Embryonic facial prominence (tissue), 1 donor: Measurements from ENCODE around the gene MESD.
A peak's percentile ranks its signal among the peaks of the same experiment; 100 is the strongest.

ENCODE experiments used
- DNase-seq: peaks from one replicate; pipeline ENCODE4 v3.0.0-alpha.2; 2016; ENCODE audit errors: extremely low spot score

The MESD gene

DNA sequence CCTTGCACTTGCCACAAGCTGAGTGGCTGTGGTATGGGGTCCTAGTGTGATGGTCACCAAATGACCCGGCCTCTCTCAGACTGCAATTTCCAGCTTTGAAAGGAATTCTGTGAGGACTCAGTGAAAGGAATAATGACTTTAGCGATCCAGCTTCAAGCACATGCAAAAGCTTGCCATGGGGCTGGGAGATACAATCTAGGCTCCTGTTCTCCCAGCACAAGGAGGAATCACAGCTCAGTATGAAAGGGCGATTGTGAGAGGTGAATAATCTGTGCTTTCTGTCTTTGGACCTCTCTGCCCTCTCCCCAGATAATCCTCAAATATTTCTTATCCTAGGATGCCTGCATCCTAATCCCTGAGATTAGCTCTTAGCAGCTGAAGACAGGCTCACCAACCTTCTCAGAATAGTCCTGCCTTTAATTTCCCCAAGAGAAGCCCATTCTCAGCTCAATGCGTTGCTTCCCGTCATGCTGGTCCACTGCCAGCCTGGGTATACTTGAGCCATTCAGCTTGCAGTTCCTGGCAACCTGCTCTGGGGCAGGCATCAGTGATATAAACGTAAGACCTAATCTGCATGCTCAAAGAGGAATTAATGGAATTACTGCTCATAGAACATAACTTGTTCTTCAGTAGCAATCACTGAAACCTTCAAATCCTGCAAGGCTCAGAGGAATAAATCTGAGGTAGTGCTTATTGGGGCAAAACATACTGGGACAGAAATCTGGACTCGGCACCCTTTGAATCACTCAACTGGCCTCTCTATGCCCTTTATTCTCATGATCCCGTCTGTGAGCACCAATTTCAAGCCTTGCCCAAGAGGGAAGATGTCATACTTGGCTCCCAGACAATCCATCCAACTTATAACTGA lies 26.2 kb upstream of the MESD start:
- DNase-seq = no peak

DNA sequence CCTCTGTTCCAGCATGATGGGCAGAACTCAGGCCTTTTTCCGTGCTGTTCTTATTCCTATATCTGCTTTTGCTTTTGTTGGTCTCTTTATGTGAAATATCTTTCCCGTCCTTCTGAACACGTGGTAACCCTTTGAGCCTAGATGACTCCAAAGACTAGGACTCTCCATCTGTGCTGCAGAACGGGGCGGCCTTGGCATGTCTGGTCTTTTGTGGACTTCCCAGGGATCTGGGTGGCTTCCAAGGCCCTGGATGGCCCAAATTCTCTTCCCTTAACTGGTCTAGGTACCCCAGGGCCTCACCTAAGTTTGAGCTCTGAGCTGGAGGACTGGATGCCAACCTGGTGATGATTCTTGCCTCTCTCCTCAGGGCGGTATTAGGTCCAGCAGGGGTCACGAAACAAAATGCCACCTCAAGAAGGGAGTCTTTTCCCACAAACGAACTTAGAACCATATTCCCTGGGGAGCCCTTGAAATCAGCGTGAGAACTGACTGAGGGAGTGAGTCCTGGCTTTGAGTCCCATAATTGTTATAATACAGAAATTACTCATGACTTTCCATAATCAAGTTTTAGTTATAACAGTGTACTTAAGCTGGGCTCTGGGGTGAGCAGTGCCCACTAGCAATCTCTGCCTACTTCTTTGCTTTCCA lies 25.0 kb upstream of the MESD start:
- DNase-seq = no peak

DNA sequence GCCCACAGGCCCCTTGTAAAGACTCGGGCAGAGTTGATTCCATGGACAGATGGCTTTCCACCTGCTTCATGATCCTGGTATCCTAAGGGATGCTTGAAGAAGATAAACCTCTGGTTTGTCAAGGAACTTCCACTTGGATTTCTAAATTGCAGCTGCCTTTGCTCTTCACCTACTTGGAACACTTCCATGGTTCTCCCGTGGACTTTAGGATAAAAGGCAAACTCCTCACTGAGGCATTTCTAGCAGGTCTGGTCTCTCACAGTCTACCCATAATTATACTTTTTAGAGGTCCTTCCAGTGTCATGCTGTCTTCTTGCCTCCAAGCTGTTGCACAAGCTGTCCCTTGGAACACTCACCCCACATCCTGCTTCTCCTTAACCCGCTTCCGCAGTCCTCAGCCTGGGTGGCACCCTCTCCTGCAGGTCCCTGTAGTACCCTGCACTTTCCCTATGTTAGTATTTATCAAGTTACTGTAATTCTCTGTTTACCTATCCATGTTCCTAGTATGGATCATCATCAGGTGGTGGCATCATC lies 23.8 kb upstream of the MESD start:
- DNase-seq = no peak

DNA sequence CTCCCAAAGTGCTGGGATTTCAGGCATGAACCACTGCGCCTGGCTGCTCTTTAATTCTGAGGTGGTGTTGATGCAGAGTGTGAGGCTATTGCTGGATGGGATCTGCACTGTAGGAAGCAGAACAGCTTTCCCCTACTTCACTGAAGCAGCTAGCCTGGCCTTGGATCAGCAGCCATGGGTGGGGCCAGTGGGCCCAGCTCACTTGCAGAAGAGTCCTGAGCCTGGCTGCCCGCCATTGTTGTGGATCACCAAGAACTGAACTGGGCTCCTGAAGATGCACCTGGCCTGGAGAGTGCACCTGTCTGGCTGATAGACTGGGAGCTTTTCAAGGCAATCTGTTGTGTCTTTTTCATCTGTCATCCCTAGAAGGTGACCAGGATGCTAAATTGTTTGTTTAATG lies 23.0 kb upstream of the MESD start:
- DNase-seq = no peak

DNA sequence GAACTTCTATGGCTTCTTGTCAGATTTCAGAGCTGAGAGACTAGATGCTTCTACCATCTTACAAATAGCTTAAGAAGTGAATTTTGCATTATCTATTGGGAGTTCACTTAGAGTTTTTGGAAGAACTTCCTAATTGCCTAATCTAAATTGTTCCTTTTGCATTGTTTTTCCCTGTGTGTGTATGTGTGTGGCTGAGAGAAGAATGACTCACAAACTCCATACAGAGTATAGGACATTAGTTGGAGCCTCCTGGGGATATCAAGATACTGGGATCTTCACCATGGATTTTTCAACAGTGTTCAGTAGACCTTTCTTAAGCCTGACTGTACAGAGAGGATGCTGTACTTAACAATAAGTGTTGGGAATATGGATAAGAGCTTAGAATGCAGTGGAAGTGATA lies 22.0 kb upstream of the MESD start:
- no peak for DNase-seq

DNA sequence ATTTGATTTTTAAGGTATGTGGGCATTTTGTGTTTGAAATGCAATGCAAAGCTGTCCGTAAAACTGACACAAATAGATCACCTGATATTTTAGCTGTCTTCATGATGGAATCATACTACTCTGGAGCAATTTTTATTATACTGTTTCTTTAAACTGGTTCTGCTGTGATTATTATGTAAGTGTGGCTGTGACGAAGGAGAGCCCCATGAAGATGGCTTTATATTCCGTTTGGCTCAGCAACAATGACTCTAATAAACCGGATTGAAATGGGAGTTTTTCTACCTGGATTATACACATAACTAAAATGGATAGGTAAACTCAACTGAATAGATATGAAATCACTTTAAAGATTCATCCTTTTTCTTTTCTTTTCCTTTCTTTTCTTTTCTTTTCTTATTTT lies 20.5 kb upstream of the MESD start:
- no peak for DNase-seq

DNA sequence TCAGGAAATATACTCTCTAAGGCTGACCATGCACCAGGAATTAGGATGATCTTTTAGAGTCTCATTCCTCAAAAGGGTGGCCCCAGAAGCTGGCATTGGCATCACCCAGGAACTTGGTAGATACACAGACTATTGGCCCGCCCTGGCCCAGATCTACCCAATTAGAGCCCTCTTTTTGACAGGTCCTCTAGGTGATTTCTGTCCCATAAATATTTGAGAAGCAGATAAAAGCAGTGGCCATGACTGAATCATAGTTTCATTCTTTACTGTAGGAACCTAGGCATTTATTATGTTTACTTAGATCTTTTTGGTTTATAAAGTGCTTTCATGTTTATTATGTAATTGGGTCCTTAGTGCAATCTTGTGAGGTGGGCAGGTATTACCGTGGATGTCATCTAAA lies 18.7 kb upstream of the MESD start:
- DNase-seq = no peak

DNA sequence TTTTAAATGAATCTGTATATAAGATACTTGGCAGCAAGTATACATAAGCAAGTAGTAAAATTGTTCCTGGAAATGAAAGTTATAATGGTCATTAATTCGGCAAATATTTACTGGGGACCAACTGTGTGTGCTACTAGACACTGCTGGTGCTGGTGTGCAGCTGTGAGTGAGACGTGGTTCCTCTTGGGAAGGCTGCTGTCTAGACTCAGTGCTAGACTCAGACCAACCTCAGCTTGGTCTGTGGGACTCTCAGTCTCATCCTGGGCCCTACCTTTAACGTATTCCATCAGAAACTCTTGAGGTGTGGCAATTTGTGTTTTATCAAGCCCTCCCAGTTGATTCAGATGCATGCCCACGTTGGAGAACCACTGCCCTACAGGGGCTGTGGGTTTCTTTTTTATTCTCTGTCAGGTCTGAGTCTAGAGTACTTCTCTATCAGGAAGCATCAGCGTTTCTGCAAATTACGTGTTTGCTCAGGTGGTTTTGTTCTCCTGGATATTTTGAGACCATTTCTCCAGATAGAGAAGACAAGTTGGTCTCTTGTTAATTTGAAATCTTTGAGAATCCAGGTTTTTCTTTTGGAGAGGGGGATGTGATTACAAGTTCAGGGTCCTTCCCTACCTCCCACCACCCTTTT lies 17.9 kb upstream of the MESD start:
- DNase-seq = no peak

DNA sequence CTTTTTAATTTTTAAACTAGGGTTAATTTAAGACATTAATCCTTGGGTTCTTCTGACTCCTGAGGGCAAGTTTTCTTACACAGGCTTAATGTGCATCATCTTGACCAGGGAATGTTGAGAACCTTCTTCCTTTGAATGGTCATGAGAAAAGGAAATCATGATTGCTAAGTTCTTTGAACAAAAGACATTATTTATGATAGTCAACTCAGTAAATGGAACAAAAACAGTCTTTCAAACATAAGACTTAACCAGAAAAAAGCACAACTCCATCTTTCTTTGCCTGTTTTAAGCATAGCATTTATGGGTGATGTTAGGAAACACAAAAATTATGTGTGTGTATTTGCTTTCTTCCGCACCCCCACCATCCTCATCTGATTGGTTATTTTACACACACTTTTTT lies 16.5 kb upstream of the MESD start:
- no peak for DNase-seq

DNA sequence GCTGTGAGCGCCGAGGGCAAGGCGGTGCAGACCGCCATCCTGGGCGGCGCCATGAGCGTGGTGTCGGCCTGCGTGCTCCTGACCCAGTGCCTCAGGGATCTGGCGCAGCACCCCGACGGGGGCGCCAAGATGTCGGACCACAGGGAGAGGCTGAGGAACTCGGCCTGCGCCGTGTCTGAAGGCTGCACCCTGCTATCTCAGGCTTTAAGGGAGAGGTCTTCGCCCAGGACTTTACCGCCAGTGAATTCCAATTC lies 13.4 kb upstream of the MESD start:
- no peak for DNase-seq

DNA sequence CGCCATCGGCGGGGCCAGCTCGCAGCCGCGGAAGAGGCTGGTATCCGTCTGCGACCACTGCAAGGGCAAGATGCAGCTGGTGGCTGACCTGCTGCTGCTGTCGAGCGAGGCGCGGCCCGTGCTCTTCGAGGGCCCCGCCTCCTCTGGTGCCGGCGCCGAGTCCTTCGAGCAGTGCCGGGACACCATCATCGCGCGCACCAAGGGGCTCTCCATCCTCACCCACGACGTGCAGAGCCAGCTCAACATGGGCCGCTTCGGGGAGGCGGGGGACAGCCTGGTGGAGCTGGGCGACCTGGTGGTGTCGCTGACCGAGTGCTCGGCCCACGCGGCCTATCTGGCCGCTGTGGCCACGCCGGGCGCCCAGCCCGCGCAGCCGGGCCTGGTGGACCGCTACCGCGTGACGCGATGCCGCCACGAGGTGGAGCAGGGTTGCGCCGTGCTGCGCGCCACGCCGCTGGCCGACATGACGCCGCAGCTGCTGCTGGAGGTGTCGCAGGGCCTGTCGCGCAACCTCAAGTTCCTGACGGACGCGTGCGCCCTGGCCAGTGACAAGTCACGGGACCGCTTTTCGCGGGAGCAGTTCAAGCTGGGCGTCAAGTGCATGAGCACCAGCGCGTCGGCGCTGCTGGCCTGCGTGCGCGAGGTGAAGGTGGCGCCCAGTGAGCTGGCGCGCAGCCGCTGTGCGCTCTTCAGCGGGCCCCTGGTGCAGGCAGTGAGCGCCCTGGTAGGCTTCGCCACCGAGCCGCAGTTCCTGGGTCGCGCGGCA lies 12.9 kb upstream of the MESD start:
- no peak for DNase-seq

DNA sequence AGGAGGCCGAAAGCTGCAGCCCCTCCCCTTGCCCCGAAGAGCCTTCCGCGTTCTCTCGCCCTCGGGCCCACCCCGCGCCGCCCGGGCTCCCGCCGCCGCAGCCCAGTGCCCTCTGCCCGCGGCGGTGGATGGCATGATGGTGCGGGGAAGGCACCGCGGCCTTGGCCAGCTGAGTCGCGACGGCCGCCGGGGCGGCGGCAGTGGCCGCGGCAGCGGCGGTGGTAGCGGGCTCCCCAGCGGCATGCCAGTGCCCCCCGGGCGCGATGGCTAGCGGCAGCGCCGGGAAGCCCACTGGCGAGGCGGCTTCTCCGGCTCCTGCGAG lies 12.4 kb upstream of the MESD start:
- no peak for DNase-seq

DNA sequence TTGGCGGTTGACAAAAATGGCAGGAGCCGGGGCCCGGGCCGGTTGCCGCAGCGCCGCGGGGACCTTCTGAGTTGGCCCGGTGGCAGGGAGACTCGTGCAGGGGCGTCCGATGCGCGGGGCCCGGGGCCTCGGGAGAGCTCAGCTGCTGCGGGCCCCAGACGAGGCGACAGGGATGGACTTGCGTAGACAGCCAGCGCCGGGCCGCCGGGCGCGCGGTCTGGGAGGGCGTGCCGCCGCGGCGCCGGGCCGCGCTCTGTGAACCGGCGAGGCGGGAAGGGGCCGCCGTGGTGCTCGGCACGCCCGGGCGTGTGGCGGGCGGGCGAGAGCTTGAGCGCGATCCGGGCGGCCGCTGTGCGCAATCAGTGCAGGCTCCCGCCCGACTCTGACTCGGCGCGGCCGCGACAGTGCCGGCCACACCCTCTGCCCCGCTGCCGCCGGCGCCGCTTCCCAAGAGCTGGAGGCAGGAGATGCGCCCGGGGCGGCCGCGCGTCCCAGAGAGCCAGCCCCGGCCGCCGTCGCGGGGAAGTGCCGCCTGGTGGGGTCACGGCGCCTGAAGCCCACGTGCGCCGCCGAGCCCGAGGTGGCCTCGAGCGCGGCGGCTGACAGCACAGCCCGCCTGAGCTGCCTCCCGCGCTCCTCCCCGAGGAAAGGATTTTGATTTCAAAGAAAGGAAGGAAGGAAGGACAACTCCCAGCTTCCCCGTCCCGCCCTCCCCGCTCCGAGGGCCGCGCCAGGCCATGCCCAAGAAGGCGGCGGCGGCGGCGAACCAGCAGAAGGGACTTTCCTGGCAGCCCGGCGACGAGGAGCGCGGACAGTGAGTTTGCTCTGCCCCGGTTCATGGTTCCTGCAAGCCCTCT lies 11.8 kb upstream of the MESD start:
- DNase-seq = no peak

DNA sequence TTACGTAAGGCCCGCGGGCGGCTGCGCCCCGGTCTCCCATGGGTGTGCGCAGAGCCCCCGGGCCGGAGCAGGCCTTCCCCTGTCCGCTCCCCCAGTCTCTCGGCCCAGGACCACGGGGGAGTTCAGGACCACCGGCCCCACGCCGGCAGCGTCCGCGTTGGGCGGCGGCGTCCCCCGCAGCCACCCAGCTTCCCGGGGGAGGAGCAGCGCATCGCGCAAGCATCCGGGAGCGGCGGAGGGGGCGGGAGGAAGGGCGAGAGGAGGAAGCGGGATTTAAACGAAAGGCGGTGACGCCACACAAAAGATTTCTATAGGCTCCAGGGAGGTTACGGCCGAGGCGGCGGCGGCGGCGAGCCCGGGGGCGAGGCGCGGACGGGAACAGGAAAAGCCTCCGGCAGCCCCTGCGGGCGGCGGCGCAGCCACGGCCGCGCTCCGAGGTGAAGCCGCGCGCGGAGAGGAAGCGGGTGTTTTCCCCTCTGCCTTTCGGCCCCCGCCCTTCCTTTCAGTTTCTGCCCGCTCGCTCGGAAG lies 11.1 kb upstream of the MESD start, which contains the start of gene TLNRD1:
TLNRD1 (plus strand) TSS at position 300 of the 528 bp plus-strand sequence. CDS start 1,349 bp downstream, outside the sequence.
- peak; percentile 82 for DNase-seq

DNA sequence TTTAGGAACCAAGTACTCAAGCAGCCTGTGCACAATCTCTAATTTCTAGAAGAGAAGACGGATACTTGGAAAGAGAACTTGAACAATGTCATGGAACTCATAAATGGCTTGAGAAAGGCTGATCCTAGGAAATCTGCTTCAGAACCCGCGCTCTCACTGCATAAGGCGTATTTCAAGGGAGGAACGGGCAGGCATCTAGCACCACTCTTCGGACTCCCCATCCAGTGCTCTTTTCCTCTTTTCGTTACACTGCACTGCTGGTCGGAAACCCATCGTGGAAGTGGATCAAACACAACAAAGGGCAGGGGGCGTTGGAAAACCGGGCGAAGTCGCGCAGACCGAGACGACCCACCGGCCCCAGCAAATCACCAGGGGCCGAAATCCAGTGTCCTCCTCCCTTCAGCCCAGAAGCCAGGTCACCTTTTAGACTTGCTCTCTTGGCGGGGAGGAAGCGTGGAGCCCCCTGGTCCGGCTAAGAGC lies 10.6 kb upstream of the MESD start:
- DNase-seq = no peak

DNA sequence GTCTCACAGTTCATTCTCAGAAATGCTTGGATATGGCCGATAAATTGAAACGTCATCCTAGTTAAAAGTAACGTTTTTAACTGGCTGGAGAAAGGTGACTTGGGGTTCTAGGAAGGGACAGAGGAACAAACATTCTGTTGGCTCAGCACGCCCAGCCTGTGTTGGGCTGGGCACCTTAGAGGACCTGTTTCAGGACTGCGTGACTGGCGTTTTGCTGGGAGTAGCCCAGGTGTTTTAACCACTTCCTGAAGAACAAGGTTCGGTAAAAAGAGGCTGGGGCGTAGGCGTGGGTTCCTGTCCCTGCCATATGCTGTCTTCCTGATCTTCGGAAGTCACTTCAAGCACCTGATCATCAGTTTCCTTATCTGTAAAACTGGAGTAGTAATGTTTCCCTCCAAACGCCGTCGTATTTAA lies 10.0 kb upstream of the MESD start:
- no peak for DNase-seq

DNA sequence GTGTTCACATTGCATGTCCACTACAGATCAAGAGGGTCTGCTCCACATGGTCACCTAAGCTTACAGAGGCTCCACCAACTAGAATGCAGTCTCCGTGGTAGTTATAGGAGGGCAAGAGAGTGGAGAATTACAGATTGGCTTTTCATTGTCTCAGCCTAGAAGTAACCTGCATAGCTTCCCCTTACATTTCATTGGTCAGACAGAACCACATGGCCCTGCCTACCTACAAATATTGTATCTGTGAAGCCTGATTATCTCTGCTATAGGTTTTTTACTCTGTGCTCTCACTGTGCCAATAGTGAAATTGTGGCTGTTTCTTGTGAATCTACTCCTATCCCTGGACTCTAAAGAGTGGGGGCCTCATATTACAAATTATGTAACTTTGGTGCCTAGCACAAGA lies 8.6 kb upstream of the MESD start:
- no peak for DNase-seq

DNA sequence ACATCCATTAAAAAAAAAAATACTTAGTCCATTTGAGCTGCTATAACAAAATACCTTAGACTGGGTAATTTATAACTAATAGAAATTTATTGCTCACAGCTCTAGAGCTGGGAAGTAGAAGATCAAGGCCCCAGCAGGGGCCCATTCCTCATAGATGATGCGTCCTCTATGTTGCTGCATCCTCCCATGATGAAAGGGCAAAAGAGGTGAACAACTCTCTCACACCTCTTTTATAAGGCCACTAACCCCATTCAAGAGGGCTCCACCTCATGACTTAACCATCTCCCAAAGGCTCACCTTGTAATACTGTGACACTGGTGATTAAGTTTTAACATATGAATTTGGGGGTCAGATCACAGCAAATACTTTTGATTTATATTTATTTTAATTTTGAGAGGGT lies 8.1 kb upstream of the MESD start:
- no peak for DNase-seq

DNA sequence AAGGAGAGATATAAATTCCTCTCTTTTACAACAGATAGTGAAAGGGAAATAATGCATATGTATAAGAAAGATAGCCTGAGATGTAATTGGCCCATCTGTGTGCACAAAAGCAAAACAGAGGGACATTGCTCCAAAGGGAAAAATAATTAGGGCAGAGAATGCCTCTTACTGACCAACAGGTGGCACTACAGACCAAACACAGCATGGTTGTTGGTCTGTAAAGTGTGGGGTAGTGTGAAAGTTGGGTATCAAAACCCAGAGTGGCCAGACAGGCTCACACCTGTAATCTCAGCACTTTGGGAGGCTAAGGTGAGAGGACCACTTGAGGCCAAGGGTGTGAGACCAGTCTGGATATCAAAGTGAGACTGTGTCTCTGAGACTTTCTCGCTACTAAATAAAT lies 6.6 kb upstream of the MESD start:
- no peak for DNase-seq

DNA sequence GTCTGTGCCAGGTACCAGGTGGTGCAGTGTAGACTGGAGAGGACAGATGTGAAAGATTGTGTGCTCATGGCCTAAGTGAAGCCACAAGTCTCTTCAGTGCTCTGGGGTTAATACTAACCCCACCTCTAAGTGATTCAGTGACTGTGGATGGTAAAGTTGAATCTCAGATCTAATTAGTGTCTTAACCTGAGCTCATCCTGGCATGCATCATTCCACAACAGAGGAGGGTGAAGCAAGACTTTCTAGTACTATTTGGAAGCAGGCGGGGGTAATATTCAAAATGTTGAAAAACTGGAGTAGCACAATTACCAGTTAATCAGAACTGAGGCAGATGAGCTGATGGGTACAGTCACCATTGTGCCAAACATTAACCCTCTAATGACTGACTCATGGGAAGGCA lies 2.8 kb upstream of the MESD start:
- DNase-seq = no peak

DNA sequence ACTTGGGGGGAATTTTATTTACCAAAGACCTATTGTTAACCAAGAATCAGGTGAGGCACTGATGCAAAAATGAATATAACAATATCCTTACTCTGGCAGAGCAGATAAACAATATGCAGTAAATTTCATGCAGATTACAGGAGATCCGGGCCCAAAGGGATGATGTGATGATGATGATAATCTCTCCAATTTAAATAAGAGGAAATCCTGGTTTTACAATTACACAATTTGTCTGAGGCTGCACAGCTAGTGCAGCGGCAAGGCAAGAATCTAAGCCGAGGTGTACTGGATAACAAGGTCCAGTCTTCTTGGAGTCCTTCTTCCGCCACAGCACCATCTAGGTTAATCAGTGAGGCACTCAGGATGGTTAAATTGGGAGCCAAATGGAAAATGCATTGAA lies 2.4 kb upstream of the MESD start:
- DNase-seq = no peak
